ENCODE measurements around the gene MPPE1. TPM values are rescaled to one million over a fixed set of nuclear protein-coding genes. Genes with fewer than 3 reads are reported as not detected.

MPPE1 gene
- total and polyA plus RNA-seq, 9 of the 15 experiments (the other 6 are each of a cell fraction or from before 2014, with no cell fraction given): 10.7 to 19.5 (median 13.3) TPM

DNA sequence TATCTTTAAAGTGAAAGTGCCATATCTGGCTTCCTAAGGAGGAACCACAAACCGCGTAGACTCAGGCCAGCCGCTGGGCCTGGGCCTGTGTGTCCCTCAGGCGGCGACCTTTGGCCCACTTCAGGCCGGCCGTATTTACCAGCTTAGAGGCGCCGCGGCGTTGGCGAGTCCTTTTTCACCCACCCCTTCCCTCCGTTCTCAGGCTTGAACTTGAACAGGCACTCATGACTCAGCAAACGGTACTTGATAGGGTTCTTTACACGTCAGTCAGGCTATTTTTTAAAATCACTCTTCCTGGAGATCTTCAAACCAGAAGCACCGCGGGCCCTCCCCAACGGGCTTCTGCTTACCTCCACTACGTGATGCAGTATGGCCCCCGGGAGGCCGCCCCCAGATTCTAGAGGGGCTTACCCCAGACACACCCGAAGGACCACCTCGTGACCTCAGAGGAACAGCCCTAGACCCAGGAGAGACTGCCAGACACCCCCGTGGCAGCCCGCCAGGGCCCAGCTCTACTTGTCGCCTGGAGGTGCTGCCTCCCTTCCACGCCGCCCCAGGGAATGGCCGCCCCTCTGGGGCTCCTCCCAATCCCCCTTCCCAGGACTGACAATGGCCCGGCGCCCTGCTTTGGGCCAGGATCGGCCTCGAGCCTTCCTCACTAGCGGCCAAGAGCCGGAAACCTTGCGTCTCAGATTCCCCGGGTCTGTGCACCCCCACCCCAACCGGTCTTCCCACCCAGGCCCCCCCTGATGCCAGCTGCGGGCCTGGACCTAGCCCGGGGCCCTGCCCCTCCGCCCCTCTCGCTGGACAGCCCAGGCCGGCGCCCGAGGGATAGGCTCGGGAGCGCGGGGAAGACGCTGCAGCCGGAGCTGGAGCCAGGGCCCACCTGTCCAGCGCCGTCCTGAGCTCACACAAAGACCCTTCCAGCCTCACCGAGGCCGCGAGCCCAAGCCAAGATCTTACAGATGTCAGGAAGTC lies 39.4 kb upstream of the MPPE1 start (continued):
- peak; percentile 55; the same call in 1 of the 2 replicates for TF ChIP-seq FOXJ2 (tag; IDR thresholded peaks at IDR 0.05)
- no peak for TF ChIP-seq ZNF766 (CRISPR knock-in tag; conservative IDR thresholded peaks at IDR 0.05)
- no peak for TF ChIP-seq ZNF347 (CRISPR knock-in tag; IDR thresholded peaks at IDR 0.05; ENCODE audit: low read depth)
- TF ChIP-seq, protein P1, sequence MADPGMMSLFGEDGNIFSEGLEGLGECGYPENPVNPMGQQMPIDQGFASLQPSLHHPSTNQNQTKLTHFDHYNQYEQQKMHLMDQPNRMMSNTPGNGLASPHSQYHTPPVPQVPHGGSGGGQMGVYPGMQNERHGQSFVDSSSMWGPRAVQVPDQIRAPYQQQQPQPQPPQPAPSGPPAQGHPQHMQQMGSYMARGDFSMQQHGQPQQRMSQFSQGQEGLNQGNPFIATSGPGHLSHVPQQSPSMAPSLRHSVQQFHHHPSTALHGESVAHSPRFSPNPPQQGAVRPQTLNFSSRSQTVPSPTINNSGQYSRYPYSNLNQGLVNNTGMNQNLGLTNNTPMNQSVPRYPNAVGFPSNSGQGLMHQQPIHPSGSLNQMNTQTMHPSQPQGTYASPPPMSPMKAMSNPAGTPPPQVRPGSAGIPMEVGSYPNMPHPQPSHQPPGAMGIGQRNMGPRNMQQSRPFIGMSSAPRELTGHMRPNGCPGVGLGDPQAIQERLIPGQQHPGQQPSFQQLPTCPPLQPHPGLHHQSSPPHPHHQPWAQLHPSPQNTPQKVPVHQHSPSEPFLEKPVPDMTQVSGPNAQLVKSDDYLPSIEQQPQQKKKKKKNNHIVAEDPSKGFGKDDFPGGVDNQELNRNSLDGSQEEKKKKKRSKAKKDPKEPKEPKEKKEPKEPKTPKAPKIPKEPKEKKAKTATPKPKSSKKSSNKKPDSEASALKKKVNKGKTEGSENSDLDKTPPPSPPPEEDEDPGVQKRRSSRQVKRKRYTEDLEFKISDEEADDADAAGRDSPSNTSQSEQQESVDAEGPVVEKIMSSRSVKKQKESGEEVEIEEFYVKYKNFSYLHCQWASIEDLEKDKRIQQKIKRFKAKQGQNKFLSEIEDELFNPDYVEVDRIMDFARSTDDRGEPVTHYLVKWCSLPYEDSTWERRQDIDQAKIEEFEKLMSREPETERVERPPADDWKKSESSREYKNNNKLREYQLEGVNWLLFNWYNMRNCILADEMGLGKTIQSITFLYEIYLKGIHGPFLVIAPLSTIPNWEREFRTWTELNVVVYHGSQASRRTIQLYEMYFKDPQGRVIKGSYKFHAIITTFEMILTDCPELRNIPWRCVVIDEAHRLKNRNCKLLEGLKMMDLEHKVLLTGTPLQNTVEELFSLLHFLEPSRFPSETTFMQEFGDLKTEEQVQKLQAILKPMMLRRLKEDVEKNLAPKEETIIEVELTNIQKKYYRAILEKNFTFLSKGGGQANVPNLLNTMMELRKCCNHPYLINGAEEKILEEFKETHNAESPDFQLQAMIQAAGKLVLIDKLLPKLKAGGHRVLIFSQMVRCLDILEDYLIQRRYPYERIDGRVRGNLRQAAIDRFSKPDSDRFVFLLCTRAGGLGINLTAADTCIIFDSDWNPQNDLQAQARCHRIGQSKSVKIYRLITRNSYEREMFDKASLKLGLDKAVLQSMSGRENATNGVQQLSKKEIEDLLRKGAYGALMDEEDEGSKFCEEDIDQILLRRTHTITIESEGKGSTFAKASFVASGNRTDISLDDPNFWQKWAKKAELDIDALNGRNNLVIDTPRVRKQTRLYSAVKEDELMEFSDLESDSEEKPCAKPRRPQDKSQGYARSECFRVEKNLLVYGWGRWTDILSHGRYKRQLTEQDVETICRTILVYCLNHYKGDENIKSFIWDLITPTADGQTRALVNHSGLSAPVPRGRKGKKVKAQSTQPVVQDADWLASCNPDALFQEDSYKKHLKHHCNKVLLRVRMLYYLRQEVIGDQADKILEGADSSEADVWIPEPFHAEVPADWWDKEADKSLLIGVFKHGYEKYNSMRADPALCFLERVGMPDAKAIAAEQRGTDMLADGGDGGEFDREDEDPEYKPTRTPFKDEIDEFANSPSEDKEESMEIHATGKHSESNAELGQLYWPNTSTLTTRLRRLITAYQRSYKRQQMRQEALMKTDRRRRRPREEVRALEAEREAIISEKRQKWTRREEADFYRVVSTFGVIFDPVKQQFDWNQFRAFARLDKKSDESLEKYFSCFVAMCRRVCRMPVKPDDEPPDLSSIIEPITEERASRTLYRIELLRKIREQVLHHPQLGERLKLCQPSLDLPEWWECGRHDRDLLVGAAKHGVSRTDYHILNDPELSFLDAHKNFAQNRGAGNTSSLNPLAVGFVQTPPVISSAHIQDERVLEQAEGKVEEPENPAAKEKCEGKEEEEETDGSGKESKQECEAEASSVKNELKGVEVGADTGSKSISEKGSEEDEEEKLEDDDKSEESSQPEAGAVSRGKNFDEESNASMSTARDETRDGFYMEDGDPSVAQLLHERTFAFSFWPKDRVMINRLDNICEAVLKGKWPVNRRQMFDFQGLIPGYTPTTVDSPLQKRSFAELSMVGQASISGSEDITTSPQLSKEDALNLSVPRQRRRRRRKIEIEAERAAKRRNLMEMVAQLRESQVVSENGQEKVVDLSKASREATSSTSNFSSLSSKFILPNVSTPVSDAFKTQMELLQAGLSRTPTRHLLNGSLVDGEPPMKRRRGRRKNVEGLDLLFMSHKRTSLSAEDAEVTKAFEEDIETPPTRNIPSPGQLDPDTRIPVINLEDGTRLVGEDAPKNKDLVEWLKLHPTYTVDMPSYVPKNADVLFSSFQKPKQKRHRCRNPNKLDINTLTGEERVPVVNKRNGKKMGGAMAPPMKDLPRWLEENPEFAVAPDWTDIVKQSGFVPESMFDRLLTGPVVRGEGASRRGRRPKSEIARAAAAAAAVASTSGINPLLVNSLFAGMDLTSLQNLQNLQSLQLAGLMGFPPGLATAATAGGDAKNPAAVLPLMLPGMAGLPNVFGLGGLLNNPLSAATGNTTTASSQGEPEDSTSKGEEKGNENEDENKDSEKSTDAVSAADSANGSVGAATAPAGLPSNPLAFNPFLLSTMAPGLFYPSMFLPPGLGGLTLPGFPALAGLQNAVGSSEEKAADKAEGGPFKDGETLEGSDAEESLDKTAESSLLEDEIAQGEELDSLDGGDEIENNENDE (IDR thresholded peaks at IDR 0.05; ENCODE audit: low read depth, low read length): peak; percentile 100
- TF ChIP-seq RBBP5 (IDR thresholded peaks at IDR 0.05; ENCODE audit: borderline replicate concordance, insufficient read depth, low read length, poor library complexity, severe bottlenecking): peak; percentile 29
- TF ChIP-seq, protein P2, sequence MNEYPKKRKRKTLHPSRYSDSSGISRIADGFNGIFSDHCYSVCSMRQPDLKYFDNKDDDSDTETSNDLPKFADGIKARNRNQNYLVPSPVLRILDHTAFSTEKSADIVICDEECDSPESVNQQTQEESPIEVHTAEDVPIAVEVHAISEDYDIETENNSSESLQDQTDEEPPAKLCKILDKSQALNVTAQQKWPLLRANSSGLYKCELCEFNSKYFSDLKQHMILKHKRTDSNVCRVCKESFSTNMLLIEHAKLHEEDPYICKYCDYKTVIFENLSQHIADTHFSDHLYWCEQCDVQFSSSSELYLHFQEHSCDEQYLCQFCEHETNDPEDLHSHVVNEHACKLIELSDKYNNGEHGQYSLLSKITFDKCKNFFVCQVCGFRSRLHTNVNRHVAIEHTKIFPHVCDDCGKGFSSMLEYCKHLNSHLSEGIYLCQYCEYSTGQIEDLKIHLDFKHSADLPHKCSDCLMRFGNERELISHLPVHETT (CRISPR knock-in tag; conservative IDR thresholded peaks at IDR 0.05 in 1 of 2, IDR thresholded peaks at IDR 0.05 in 1 of 2): 0 out of 4 replicates have a peak, but pooled peaks of 1 of the 2 experiments have one; percentile 29
- TF ChIP-seq ZNF263 (CRISPR knock-in tag; IDR thresholded peaks at IDR 0.05; ENCODE audit: borderline replicate concordance): no peak; the same call in 1 of the 2 replicates
- TF ChIP-seq ZNF146 (CRISPR knock-in tag; IDR thresholded peaks at IDR 0.05; ENCODE audit: unreplicated experiment): no peak
- TF ChIP-seq, protein P3, sequence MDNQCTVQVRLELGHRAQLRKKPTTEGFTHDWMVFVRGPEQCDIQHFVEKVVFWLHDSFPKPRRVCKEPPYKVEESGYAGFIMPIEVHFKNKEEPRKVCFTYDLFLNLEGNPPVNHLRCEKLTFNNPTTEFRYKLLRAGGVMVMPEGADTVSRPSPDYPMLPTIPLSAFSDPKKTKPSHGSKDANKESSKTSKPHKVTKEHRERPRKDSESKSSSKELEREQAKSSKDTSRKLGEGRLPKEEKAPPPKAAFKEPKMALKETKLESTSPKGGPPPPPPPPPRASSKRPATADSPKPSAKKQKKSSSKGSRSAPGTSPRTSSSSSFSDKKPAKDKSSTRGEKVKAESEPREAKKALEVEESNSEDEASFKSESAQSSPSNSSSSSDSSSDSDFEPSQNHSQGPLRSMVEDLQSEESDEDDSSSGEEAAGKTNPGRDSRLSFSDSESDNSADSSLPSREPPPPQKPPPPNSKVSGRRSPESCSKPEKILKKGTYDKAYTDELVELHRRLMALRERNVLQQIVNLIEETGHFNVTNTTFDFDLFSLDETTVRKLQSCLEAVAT (IDR thresholded peaks at IDR 0.05): peak in 1 of 2 experiments; percentile 79; a peak in 2 of 4 replicates
